GM21619 (cell line): Measurements from ENCODE around the gene CDH12.
"Not testable (repeated sequence)": the region's sequence is repeated elsewhere in the genome, so short reads cannot be mapped to it uniquely, and the experiment has no call there.

ENCODE experiments used
- ATAC-seq: cut with Tn5 transposase; IDR thresholded peaks from one replicate; pipeline ENCODE4 v1.9.1; 2021; ENCODE audit not compliant: unreplicated experiment

Gene CDH12

GRCh38 chr5:22577711-22578110, 275.4 kb downstream of the CDH12 start:
- no peak for ATAC-seq

GRCh38 chr5:22577006-22577405, 276.1 kb downstream of the CDH12 start:
- ATAC-seq: no peak

- no peak for ATAC-seq
Observed at GRCh38 chr5:22572941-22573340, 280.2 kb downstream of the CDH12 start.

- no peak for ATAC-seq
Observed at GRCh38 chr5:22567983-22568382, 285.2 kb downstream of the CDH12 start.

GRCh38 chr5:22560147-22560546, 293.0 kb downstream of the CDH12 start:
- no peak for ATAC-seq

- ATAC-seq: no peak
Observed at GRCh38 chr5:22557251-22557650, 295.9 kb downstream of the CDH12 start.

- ATAC-seq: no peak
Observed at GRCh38 chr5:22554475-22554874, 298.7 kb downstream of the CDH12 start.

- no peak for ATAC-seq
Observed at GRCh38 chr5:22549876-22550671, 303.1 kb downstream of the CDH12 start.

- ATAC-seq: no peak
Observed at GRCh38 chr5:22542340-22542739, 310.8 kb downstream of the CDH12 start.

- ATAC-seq: no peak
Observed at GRCh38 chr5:22541037-22541436, 312.1 kb downstream of the CDH12 start.

- no peak for ATAC-seq
Observed at GRCh38 chr5:22539762-22540161, 313.4 kb downstream of the CDH12 start.

- no peak for ATAC-seq
Observed at GRCh38 chr5:22531986-22532385, 321.2 kb downstream of the CDH12 start.

- no peak for ATAC-seq
Observed at GRCh38 chr5:22521521-22521920, 331.6 kb downstream of the CDH12 start.

GRCh38 chr5:22516497-22516896, 336.6 kb downstream of the CDH12 start:
- ATAC-seq: not testable (repeated sequence)

GRCh38 chr5:22514231-22514630, 338.9 kb downstream of the CDH12 start:
- no peak for ATAC-seq

- ATAC-seq: no peak
Observed at GRCh38 chr5:22505891-22506290, 347.3 kb downstream of the CDH12 start.

- no peak for ATAC-seq
Observed at GRCh38 chr5:22504411-22504810, 348.7 kb downstream of the CDH12 start.

- no peak for ATAC-seq
Observed at GRCh38 chr5:22500556-22500955, 352.6 kb downstream of the CDH12 start.

GRCh38 chr5:22496666-22497065, 356.5 kb downstream of the CDH12 start:
- ATAC-seq: no peak

GRCh38 chr5:22495016-22495720, 358.0 kb downstream of the CDH12 start:
- no peak for ATAC-seq

GRCh38 chr5:22488427-22488826, 364.7 kb downstream of the CDH12 start:
- ATAC-seq: no peak

GRCh38 chr5:22480305-22480704, 372.8 kb downstream of the CDH12 start:
- no peak for ATAC-seq
